ENCODE measurements around the gene MPND. TPM values are rescaled to one million over a fixed set of nuclear protein-coding genes. Genes with fewer than 3 reads are reported as not detected.

The MPND gene
- total and polyA plus RNA-seq, 2 of the 13 experiments (the other 11 are each of a cell fraction or from before 2014, with no cell fraction given) = 10.8 to 15.8 TPM

GRCh38 chr19:4376671-4376990 lies 33.3 kb downstream of the MPND start (continued):
- TF ChIP-seq NFYB (CRISPR knock-in tag; IDR thresholded peaks at IDR 0.05) (no peak), SNAPC5 (CRISPR knock-in tag; IDR thresholded peaks at IDR 0.05; ENCODE audit: borderline replicate concordance) (no peak), JDP2 (CRISPR knock-in tag; IDR thresholded peaks at IDR 0.05; ENCODE audit: borderline replicate concordance) (no peak), ZNF253 (CRISPR knock-in tag; IDR thresholded peaks at IDR 0.05; ENCODE audit: borderline replicate concordance) (no peak), ZNF143 (CRISPR knock-in tag; IDR thresholded peaks at IDR 0.05) (no peak), MAX (IDR thresholded peaks at IDR 0.05) (no peak), CBFB (CRISPR knock-in tag; IDR thresholded peaks at IDR 0.05) (no peak), ZNF670 (CRISPR knock-in tag; IDR thresholded peaks at IDR 0.05; ENCODE audit: borderline replicate concordance) (no peak)

GRCh38 chr19:4376991-4377781 lies 33.8 kb downstream of the MPND start:
- ChIA-PET CTCF (ENCODE audit: low intra/inter-chr PET ratio, low total read pairs) (interaction anchor here (3.1 kb wide), 1 partner anchor 24 kb away, joined by 27 read pairs; the partner anchor contains the start of genes CHAF1A and SH3GL1), POLR2A (interaction anchor here (3.9 to 4.8 kb wide), 2 partner anchors 14 to 34 kb away, joined by 30 to 64 read pairs; partner anchors contain the start of gene MPND)
- intact Hi-C loops (cut with micrococcal nuclease; ENCODE audit: unreplicated experiment) (no loop called here), in situ Hi-C loops (cut with HindIII; ENCODE audit: extremely low pct_ligation_motif_present, low pct_unique_long_range_greater_than_20kb) (no loop called here)
- FAIRE-seq (no peak), ATAC-seq (no peak), DNase-seq (ENCODE audit: low spot score) (no peak)
- peaks cover 2 to 20% of the 10 kb centered on the region in 2 experiments; a peak in 3 of 5 replicates for H3K36me3 ChIP-seq (replicated peaks in 1 of 2; ENCODE audit: control insufficient read depth in 1 of 2, insufficient read depth in 2 of 2, low read length in 2 of 2)
- H3K27me3 ChIP-seq (ENCODE audit: control insufficient read depth in 1 of 2, insufficient read depth in 2 of 2, low read length in 2 of 2) = no peaks in the 10 kb centered on the region
- H3K79me2 ChIP-seq (ENCODE audit: insufficient read depth, low read length) = peaks cover 73% of the 10 kb centered on the region
- BruUV-seq (replicated peaks) = no TSS peak
- 93% methylated on average over 13 of the region's 23 CpGs for WGBS (ENCODE audit: low lambda C conversion rate)
- no peak overlapping the region for H3K4me2 ChIP-seq (ENCODE audit: low read depth, low read length)
- no peaks in the 10 kb centered on the region for H3K9me3 ChIP-seq (ENCODE audit: low read length)
- H2AFZ ChIP-seq (ENCODE audit: low read length) = no peak overlapping the region
- no peak for TF ChIP-seq PATZ1 (CRISPR knock-in tag; IDR thresholded peaks at IDR 0.05)
- 0 out of 2 replicates have a peak, but pooled peaks have one; percentile 16 for TF ChIP-seq HIC2 (CRISPR knock-in tag; IDR thresholded peaks at IDR 0.05; ENCODE audit: low read depth)
- no peak for TF ChIP-seq ZNF382 (CRISPR knock-in tag; IDR thresholded peaks at IDR 0.05; ENCODE audit: borderline replicate concordance)
- 0 out of 2 replicates have a peak, but pooled peaks have one; percentile 48 for TF ChIP-seq HNRNPL (IDR thresholded peaks at IDR 0.05; ENCODE audit: low read depth, low read length)
- peaks cover 6% of the 10 kb centered on the region; the same call in 1 of the 2 replicates for H4K20me1 ChIP-seq (ENCODE audit: insufficient read depth, low read length)
- H3K4me1 ChIP-seq (ENCODE audit: insufficient read depth, low read length) = peaks cover 42% of the 10 kb centered on the region
- no peak overlapping the region for H3K4me3 ChIP-seq (replicated peaks in 1 of 3; ENCODE audit: insufficient read depth in 1 of 3, low read depth in 2 of 3, low read length in 3 of 3)
- no peak overlapping the region for H3K27ac ChIP-seq (ENCODE audit: extremely low read length, insufficient read depth, low read length)
- H3K9ac ChIP-seq (ENCODE audit: insufficient read depth, low read depth, low read length) = no peak overlapping the region

Data from HepG2 (cell line).